K562 (cell line): Measurements from ENCODE around the gene TANGO6. TPM values are rescaled to one million over a fixed set of nuclear protein-coding genes. Genes with fewer than 3 reads are reported as not detected.

ENCODE experiments used
- ATAC-seq: fragments of 200-7000 bp; cut with Tn5 transposase; 3 replicates; pipeline ENCODE4 v1.9.1; 2020; ENCODE audit warnings: moderate library complexity
- BruUV-seq: library from RNA; stranded (reverse); fragments of 400-500 nt; replicated peaks from 2 replicates; lab custom pipeline; 2021; lab: Mats Ljungman, UMichigan
- CTCF ChIA-PET: fragments of 300-600 bp; formaldehyde crosslinking; extraction: SDS; loops from one replicate; lab custom pipeline; 2021; ENCODE audit warnings: low intra/inter-chr PET ratio; lab: Yijun Ruan, JAX
- POLR2A ChIA-PET: fragments of 300-600, 350-650 bp; sonication (Branson Sonifier 250); formaldehyde crosslinking; extraction: SDS; loops from one replicate; lab custom pipeline; 2021; ENCODE audit warnings: antibody characterized with exemption, inconsistent platforms; lab: Yijun Ruan, JAX
- DNase-seq, 4 experiments: peaks; one replicate each; pipeline versions ENCODE4 v3.0.0 to v3.0.0-alpha.2; 2011 to 2018; ENCODE audit warnings: low spot score in 3 of 4, mixed read lengths in 3 of 4; ENCODE audit errors: extremely low read depth in 1 of 4
- FAIRE-seq: peaks from 2 replicates; lab custom pipeline; 2011; peaks lifted over from hg19 to GRCh38; lab: Jason Lieb, UNC
- H2AFZ ChIP-seq: 2 replicates; pipeline ENCODE4 v1.6.0; 2011; ENCODE audit warnings: low read depth, low read length, control low read depth, inconsistent platforms
- H3K27ac ChIP-seq: fragments of 200-600 bp; 3 replicates; pipeline ENCODE4 v1.8.0; 2011; ENCODE audit warnings: low read depth, mild to moderate bottlenecking, control low read depth, inconsistent platforms, low read length, moderate library complexity, mixed read lengths; ENCODE audit errors: extremely low read depth
- H3K27me3 ChIP-seq, 2 experiments: fragments of 300-600 bp in 1 of 2; 2 replicates in 1 of 2; 3 replicates in 1 of 2; pipeline versions ENCODE4 v1.6.0 to v1.8.0; 2011; ENCODE audit warnings: inconsistent platforms in 2 of 2, low read length in 2 of 2, mild to moderate bottlenecking in 1 of 2, mixed read lengths in 1 of 2, moderate library complexity in 1 of 2; ENCODE audit not compliant: control insufficient read depth in 2 of 2, insufficient read depth in 2 of 2
- H3K36me3 ChIP-seq: fragments of 300-600 bp; 3 replicates; pipeline ENCODE4 v1.8.0; 2011; ENCODE audit warnings: mild to moderate bottlenecking, low read length, inconsistent platforms; ENCODE audit not compliant: control insufficient read depth, insufficient read depth
- H3K4me1 ChIP-seq, 2 experiments: fragments of 200-600 bp in 1 of 2; replicated peaks in 1 of 2; 2 replicates in 1 of 2; 3 replicates in 1 of 2; pipeline versions ENCODE4 v1.5.1 to v1.8.0; 2011; ENCODE audit warnings: inconsistent platforms in 2 of 2, low read length in 2 of 2, mild to moderate bottlenecking in 1 of 2, mixed read lengths in 1 of 2, moderate library complexity in 1 of 2; ENCODE audit not compliant: control insufficient read depth in 2 of 2, insufficient read depth in 2 of 2
- H3K4me2 ChIP-seq: 2 replicates; pipeline ENCODE4 v1.6.1; 2011; ENCODE audit warnings: low read length, control low read depth, inconsistent platforms, mixed read lengths; ENCODE audit not compliant: insufficient read depth
- H3K4me3 ChIP-seq: fragments of 200-600 bp; sonication (generic), shearing (Covaris generic); 2 replicates; pipeline ENCODE4 v1.5.1; 2016; ENCODE audit warnings: control low read depth, inconsistent platforms
- H3K79me2 ChIP-seq: fragments of 200-600 bp; 3 replicates; pipeline ENCODE4 v1.8.0; 2011; ENCODE audit warnings: low read length, inconsistent platforms; ENCODE audit not compliant: control insufficient read depth, insufficient read depth
- H3K9ac ChIP-seq, 2 experiments: 2 replicates each; pipeline versions ENCODE4 v1.6.0 to v1.6.1; 2011; ENCODE audit warnings: low read depth in 2 of 2, low read length in 2 of 2, control low read depth in 1 of 2, inconsistent platforms in 1 of 2, mild to moderate bottlenecking in 1 of 2, mixed read lengths in 1 of 2; ENCODE audit not compliant: insufficient read depth in 1 of 2
- H3K9me1 ChIP-seq: one replicate; pipeline ENCODE4 v1.6.0; 2011; ENCODE audit warnings: inconsistent platforms, mild to moderate bottlenecking, low read length, moderate library complexity; ENCODE audit not compliant: control insufficient read depth, insufficient read depth
- H3K9me3 ChIP-seq: replicated peaks from 2 replicates; pipeline ENCODE4 v1.5.1; 2011; ENCODE audit warnings: low read depth, low read length, inconsistent platforms; ENCODE audit not compliant: control insufficient read depth, insufficient read depth
- H4K20me1 ChIP-seq: replicated peaks from 2 replicates; pipeline ENCODE4 v1.6.1; 2011; ENCODE audit warnings: low read length, inconsistent platforms, mixed read lengths; ENCODE audit not compliant: control insufficient read depth, insufficient read depth
- ATF1 ChIP-seq, 2 experiments: fragments of 450-650 bp in 1 of 2; IDR thresholded peaks; 2 replicates each; pipeline ENCODE4 v1.6.1; 2016; ENCODE audit warnings: missing compliant biosample characterization in 1 of 2, missing genetic modification characterization in 1 of 2
- BRF2 ChIP-seq: IDR thresholded peaks from 3 replicates; pipeline ENCODE4 v1.6.1; 2011; ENCODE audit warnings: borderline replicate concordance, mild to moderate bottlenecking; ENCODE audit not compliant: insufficient read length, insufficient read depth
- ELK3 ChIP-seq: fragments of 450-650 bp; formaldehyde crosslinking; IDR thresholded peaks from 2 replicates; pipeline ENCODE4 v1.4.0; 2020; ENCODE audit warnings: mild to moderate bottlenecking
- ESRRB ChIP-seq: fragments of 250-450 bp; sonication (Bioruptor Pico); IDR thresholded peaks from 2 replicates; pipeline ENCODE4 v1.5.0; 2020; ENCODE audit warnings: mild to moderate bottlenecking, moderate library complexity, borderline replicate concordance
- HNRNPLL ChIP-seq: fragments of 200-400 bp; formaldehyde crosslinking; IDR thresholded peaks from 2 replicates; pipeline ENCODE4 v1.6.1; 2017; ENCODE audit warnings: low read length, low read depth, mild to moderate bottlenecking; ENCODE audit not compliant: poor library complexity, severe bottlenecking
- MITF ChIP-seq: IDR thresholded peaks from 2 replicates; pipeline ENCODE4 v1.6.1; 2014; ENCODE audit warnings: antibody characterized with exemption
- PRDM10 ChIP-seq: fragments of 450-650 bp; IDR thresholded peaks from 2 replicates; pipeline ENCODE4 v1.6.1; 2018; ENCODE audit not compliant: partially characterized antibody
- ZBTB7A ChIP-seq: IDR thresholded peaks from 2 replicates; pipeline ENCODE4 v1.6.1; 2011; ENCODE audit warnings: low read depth, mild to moderate bottlenecking, low read length, moderate library complexity, borderline replicate concordance; ENCODE audit not compliant: control insufficient read depth
- ZNF140 ChIP-seq: fragments of 250-450 bp; sonication (Bioruptor Pico); IDR thresholded peaks from 2 replicates; pipeline ENCODE4 v1.8.0; 2021; ENCODE audit warnings: moderate library complexity, mild to moderate bottlenecking, inconsistent platforms
- ZNF184 ChIP-seq: sonication (generic); formaldehyde crosslinking; IDR thresholded peaks from 2 replicates; pipeline ENCODE4 v1.5.0; 2020; ENCODE audit warnings: missing genetic modification reagents
- WGBS: fragments of 100-300 bp; shearing (Covaris generic); methylation state at CpG from one replicate; pipeline ENCODE4 v1.1.6; 2016; ENCODE audit warnings: low coverage, mixed read lengths; ENCODE audit not compliant: insufficient coverage; ENCODE audit errors: missing lambda C conversion rate; 5-methylcytosine and 5-hydroxymethylcytosine counted together
- in situ Hi-C: fragments of 300-500 bp; cut with MboI; formaldehyde crosslinking; loops from 4 replicates; pipeline ENCODE4 v1.15.0; 2018; ENCODE audit warnings: inconsistent platforms, mixed read lengths
- intact Hi-C: fragments of 100-400 bp; cut with micrococcal nuclease; formaldehyde crosslinking; loops from 2 replicates; pipeline ENCODE4 v1.14.2; 2022
- polyA plus RNA-seq, 8 experiments: library from polyadenylated mRNA; depleted of rRNA in 4 of 8; stranded (reverse) in 5 of 8; unstranded in 3 of 8; fragments of >200 nt; fragmentation: Nextera tagmentation in 2 of 8; fragmentation: Illumina TruSeq in 1 of 8; extraction: Ambion mirVana in 2 of 8; extraction: Trizol in 1 of 8; gene quantifications; 2 replicates each; pipeline versions ENCODE4 v1.2.1 to v1.2.3, GENCODE V29; 2011 to 2014; ENCODE audit warnings: inconsistent platforms in 1 of 8, missing spikeins in 1 of 8
- total RNA-seq, 7 experiments: library from RNA; depleted of rRNA in 6 of 7; stranded (reverse); fragments of >200 nt in 6 of 7; fragmentation: Illumina TruSeq in 2 of 7; extraction: Trizol in 2 of 7; gene quantifications; 2 replicates each; pipeline versions ENCODE4 v1.2.1 to v1.2.3, GENCODE V29; 2011 to 2021; ENCODE audit warnings: low replicate concordance in 1 of 7

The TANGO6 gene
- total and polyA plus RNA-seq, 9 of the 15 experiments (the other 6 are each of a cell fraction or from before 2014, with no cell fraction given) = 1.6 to 15.2 (median 9.6) TPM

- no peak for TF ChIP-seq BRF2
Observed at GRCh38 chr16:69113216-69113615, 269.9 kb downstream of the TANGO6 start (continued).

- no peak for FAIRE-seq
- intact Hi-C loops = loop anchor here (10.0 kb wide), 1 partner anchor 590 kb away; no protein-coding TSS in a partner anchor
- TF ChIP-seq ZNF184 (CRISPR knock-in tag) = no peak
- TF ChIP-seq ATF1 (CRISPR knock-in tag; IDR thresholded peaks at IDR 0.05) = no peak
- TF ChIP-seq ATF1 (tag; IDR thresholded peaks at IDR 0.05) = no peak
- TF ChIP-seq MITF = no peak
- TF ChIP-seq PRDM10 = no peak
- no peak for TF ChIP-seq ELK3 (CRISPR knock-in tag)
- no peak for TF ChIP-seq HNRNPLL
- TF ChIP-seq ESRRB (CRISPR knock-in tag) = no peak
- TF ChIP-seq ZNF140 (CRISPR knock-in tag) = no peak
- TF ChIP-seq ZBTB7A = no peak
Observed at GRCh38 chr16:69114346-69114975, 271.1 kb downstream of the TANGO6 start.

More at GRCh38 chr16:69114346-69114975, 271.1 kb downstream of the TANGO6 start:
- Histone ChIP-seq H3K9me3 (no peaks in the 10 kb centered on the region), H3K4me1 (peaks cover 7 to 20% of the 10 kb centered on the region in 2 experiments; a peak in 4 of 5 replicates), H3K4me2 (no peak overlapping the region), H3K79me2 (no peaks in the 10 kb centered on the region), H3K4me3 (no peak overlapping the region), H3K9ac (no peak overlapping the region), H2AFZ (no peak overlapping the region), H3K27me3 (no peaks in the 10 kb centered on the region), H4K20me1 (peaks cover 10% of the 10 kb centered on the region; the same call in 1 of the 2 replicates), H3K27ac (no peak overlapping the region), H3K9me1 (peaks cover 10% of the 10 kb centered on the region), H3K36me3 (peaks cover 42% of the 10 kb centered on the region; the same call in 2 of the 3 replicates)
- WGBS = 93% methylated on average over 24 of the region's 25 CpGs
- DNase-seq (no peak), ATAC-seq (no peak)
- CTCF ChIA-PET = no interaction called here
- POLR2A ChIA-PET = interaction anchor here (0.6 to 1.2 kb wide), 4 partner anchors 11 to 218 kb away, joined by 3 to 4 read pairs (median 3); no protein-coding TSS in a partner anchor
- BruUV-seq = no TSS peak
- in situ Hi-C loops = loop anchor here (10.0 kb wide), 2 partner anchors 410 to 590 kb away; no protein-coding TSS in a partner anchor
